GM12872 (cell line): Measurements from ENCODE around the gene OPCML.

ENCODE experiments used
- CTCF ChIP-seq: IDR thresholded peaks from 3 replicates; pipeline ENCODE4 v1.5.1; 2011; ENCODE audit warnings: low read depth, mild to moderate bottlenecking, low read length, moderate library complexity; ENCODE audit not compliant: insufficient read depth

Gene OPCML

DNA sequence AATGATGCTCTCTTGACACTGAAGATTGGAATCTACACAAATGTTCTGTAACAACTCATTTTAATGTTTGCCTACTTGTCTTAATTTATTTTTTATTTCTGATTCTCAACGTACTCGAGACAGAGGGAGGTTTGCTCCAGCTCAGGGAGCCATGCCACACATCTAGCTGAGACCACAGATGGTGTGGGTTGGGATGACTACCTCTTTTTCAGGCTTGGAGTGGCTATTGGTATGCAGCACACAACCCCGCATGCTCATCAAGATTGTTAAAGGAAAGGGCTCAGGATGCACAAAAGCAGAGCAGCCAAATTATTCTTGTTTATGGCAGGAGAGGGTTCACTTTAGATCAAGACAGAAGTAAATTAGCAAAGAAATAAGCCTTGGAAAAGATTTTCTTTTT is 424.5 kb downstream of the OPCML start:
- no peak for TF ChIP-seq CTCF

- TF ChIP-seq CTCF, result no peak
Measured at GRCh38 chr11:133107136-133107535, 425.2 kb downstream of the OPCML start.

- no peak for TF ChIP-seq CTCF
Measured at GRCh38 chr11:133106417-133106816, 425.9 kb downstream of the OPCML start.

DNA sequence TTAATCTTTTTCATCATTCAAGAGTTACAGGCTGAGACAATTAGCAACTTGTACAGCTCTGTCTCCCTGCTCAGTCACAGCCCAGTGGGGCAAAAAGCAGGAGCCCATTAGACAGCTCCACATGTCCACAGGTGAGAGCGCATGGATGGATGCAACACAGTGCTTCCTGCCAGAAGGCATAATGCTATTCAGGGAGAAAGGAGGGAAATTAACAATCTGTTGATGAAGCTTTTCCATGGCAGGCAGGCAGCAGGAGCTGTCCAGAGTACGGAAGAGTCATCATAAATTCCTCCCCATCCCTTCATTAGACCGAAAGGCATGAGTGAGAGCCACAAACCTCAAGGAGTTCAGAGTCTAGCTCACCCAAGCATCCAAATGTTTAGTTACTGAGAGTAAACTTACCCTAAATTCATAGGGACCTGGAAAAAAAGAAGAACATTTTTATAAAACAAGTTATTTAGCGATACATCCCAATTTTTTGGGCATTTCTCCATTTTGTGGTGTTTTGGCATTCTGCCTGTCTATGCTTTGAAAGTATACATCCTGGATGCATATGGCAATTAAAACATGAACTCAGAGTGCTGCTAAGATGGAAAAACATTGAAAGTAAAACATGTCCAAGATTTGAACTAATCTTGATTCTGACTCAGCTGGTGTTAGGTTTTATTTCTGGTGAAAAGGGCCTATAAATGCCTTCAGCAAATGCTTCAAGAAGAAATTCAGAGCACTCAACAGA is 428.1 kb downstream of the OPCML start:
- no peak for TF ChIP-seq CTCF

GRCh38 chr11:133096981-133097380 is 435.3 kb downstream of the OPCML start:
- TF ChIP-seq CTCF, result no peak

DNA sequence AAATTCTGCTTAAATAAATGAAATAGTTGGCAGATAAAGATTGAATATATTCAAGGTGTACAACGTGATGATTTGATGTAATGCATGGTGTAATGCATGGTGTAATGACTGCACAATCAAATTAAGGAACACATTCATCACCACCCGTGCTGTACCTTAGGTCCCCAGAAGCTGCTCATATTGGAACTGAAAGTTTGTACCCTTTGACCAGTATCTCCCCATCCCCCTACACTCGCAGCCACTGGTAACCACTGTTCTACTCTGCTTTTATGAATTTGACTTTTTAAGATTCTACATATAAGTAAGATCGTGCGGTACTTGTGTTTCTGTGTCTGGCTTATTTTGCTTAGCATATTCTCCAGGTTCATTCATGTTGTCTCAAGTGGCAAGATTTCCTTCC is 445.8 kb downstream of the OPCML start:
- TF ChIP-seq CTCF, result no peak

DNA sequence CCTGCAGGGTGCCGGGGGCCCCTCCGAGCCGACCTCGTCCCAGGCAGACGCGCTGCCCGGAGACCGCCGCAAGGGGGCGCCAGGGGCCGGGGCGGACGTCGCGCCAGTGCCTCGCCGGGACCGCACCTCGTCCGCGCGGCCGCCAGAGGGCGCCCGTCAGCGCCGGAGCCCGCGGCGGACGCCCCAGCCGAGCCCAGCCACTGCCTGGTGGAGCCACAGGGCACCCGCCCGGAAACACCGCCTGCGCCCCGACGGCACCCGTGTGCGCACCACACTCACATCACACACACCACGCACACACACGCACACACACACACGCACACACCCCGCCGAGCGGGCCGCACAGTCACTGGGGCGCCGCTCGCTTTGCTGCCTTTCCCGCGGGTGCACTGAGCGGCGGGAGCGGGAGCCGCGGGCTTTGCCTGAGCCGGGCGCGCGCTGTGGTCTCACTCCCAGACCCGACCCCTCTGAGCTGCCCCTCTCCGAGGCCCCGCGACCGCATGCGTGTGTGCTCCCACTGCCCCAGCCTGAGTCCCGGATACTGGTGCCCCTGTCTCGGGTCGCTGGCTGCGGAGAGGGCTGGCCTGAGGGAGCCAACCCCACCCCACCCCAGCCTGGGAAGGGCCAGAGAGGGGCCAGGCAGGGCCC is 449.3 kb downstream of the OPCML start:
- peak; percentile 72; the same call in 2 of the 3 replicates for TF ChIP-seq CTCF
